AG04449 (cell line): ENCODE measurements around the gene CC2D2A.
A peak's percentile ranks its signal among the peaks of the same experiment; 100 is the strongest.

ENCODE experiments used
- CTCF ChIA-PET: fragments of 350-600 bp; formaldehyde crosslinking; extraction: SDS; loops from one replicate; lab custom pipeline; 2021; ENCODE audit warnings: antibody characterized with exemption; lab: Yijun Ruan, JAX
- POLR2A ChIA-PET: fragments of 400-600, 350-600 bp; formaldehyde crosslinking; extraction: SDS; loops from one replicate; lab custom pipeline; 2020; ENCODE audit warnings: antibody characterized with exemption, inconsistent platforms; lab: Yijun Ruan, JAX
- DNase-seq: peaks from one replicate; pipeline ENCODE4 v3.0.0-alpha.2; 2010; ENCODE audit warnings: low read depth, low spot score
- H3K4me3 ChIP-seq: 2 replicates; pipeline ENCODE4 v1.5.1; 2011; ENCODE audit warnings: low read depth, mild to moderate bottlenecking, control low read depth, low read length
- CTCF ChIP-seq: IDR thresholded peaks from one replicate; pipeline ENCODE4 v1.5.1; 2011; ENCODE audit warnings: mild to moderate bottlenecking, moderate library complexity, low read length, control low read depth, inconsistent platforms; ENCODE audit not compliant: insufficient read depth; ENCODE audit errors: missing control alignments

The CC2D2A gene

GRCh38 chr4:15501941-15502340 is 32.3 kb downstream of the CC2D2A start:
- H3K4me3 ChIP-seq, result no peak overlapping the region
- DNase-seq, result no peak
- CTCF ChIA-PET, result no interaction called here
- POLR2A ChIA-PET, result no interaction called here
- TF ChIP-seq CTCF, result no peak

GRCh38 chr4:15502384-15502783 is 32.7 kb downstream of the CC2D2A start:
- no peak overlapping the region for H3K4me3 ChIP-seq
- ChIA-PET CTCF (no interaction called here), POLR2A (no interaction called here)
- no peak for DNase-seq
- TF ChIP-seq CTCF, result no peak

- CTCF ChIA-PET, result interaction anchor here (0.9 to 1.3 kb wide), 2 partner anchors 9 to 84 kb away, joined by 3 to 4 read pairs; no protein-coding TSS in a partner anchor
- no peak for DNase-seq
These were observed 34.4 kb downstream of the CC2D2A start for GRCh38 chr4:15504041-15504440.

GRCh38 chr4:15506464-15506863 is 36.8 kb downstream of the CC2D2A start:
- H3K4me3 ChIP-seq, result no peak overlapping the region
- no peak for TF ChIP-seq CTCF
- POLR2A ChIA-PET, result no interaction called here
- DNase-seq, result peak; percentile 37
- CTCF ChIA-PET, result no interaction called here

More at GRCh38 chr4:15504041-15504440, 34.4 kb downstream of the CC2D2A start:
- POLR2A ChIA-PET, result no interaction called here
- TF ChIP-seq CTCF, result no peak
- H3K4me3 ChIP-seq, result no peak overlapping the region

- no peak overlapping the region for H3K4me3 ChIP-seq
- DNase-seq, result no peak
- POLR2A ChIA-PET, result no interaction called here
- TF ChIP-seq CTCF, result no peak
- CTCF ChIA-PET, result no interaction called here
These were observed 38.0 kb downstream of the CC2D2A start for GRCh38 chr4:15507679-15508078.

GRCh38 chr4:15510961-15511360 is 41.3 kb downstream of the CC2D2A start:
- ChIA-PET POLR2A (no interaction called here), CTCF (no interaction called here)
- no peak overlapping the region for H3K4me3 ChIP-seq
- no peak for DNase-seq
- no peak for TF ChIP-seq CTCF
